Esophagus squamous epithelium (tissue), 5 donors: Measurements from ENCODE around the gene RNF146. TPM values are rescaled to one million over a fixed set of nuclear protein-coding genes. Genes with fewer than 3 reads are reported as not detected.

Experiments used
- DNase-seq: peaks from one replicate; lab custom pipeline; 2025; lab: John Stamatoyannopoulos, UW
- H3K27ac ChIP-seq, 4 donors: fragments of 200-600 bp; sonication (generic); one replicate each; pipeline ENCODE4 v1.5.1; 2016 to 2019; ENCODE audit warnings: mild to moderate bottlenecking in 1 of 4
- H3K27me3 ChIP-seq, 4 donors: fragments of 200-600 bp; sonication (generic); 1 replicate in 3 of 4; 2 replicates in 1 of 4; pipeline versions ENCODE4 v1.5.1 to v1.6.0; 2017 to 2021; ENCODE audit warnings: antibody characterized with exemption in 1 of 4
- H3K36me3 ChIP-seq, 3 donors: fragments of 200-600 bp; sonication (generic); one replicate each; pipeline ENCODE4 v1.5.1; 2016 to 2019
- H3K4me1 ChIP-seq, 3 donors: fragments of 200-600 bp; sonication (generic); one replicate each; pipeline ENCODE4 v1.5.1; 2017 to 2019
- H3K4me3 ChIP-seq, 4 donors: fragments of 200-600 bp; sonication (generic); 1 replicate in 3 of 4; 2 replicates in 1 of 4; pipeline ENCODE4 v1.5.1; 2016 to 2019; ENCODE audit warnings: mild to moderate bottlenecking in 2 of 4, moderate library complexity in 1 of 4
- H3K9me3 ChIP-seq, 3 donors: fragments of 200-600 bp; sonication (generic); one replicate each; pipeline ENCODE4 v1.5.1; 2016 to 2019
- POLR2A ChIP-seq, 4 donors: fragments of 450-650 bp; IDR thresholded peaks; one replicate each; pipeline ENCODE4 v1.6.1; 2017; ENCODE audit warnings: antibody characterized with exemption in 4 of 4, mild to moderate bottlenecking in 4 of 4, moderate library complexity in 3 of 4
- WGBS, 2 donors: methylation state at CpG; one replicate each; pipeline ENCODE4 v1.1.5; 2018; 5-methylcytosine and 5-hydroxymethylcytosine counted together
- intact Hi-C: fragments of 100-400 bp; cut with DNase I; formaldehyde crosslinking; loops from one replicate; pipeline ENCODE4 v1.15.0; 2022
- total RNA-seq, 4 donors: library from RNA; depleted of rRNA; stranded (reverse); fragments of >200 nt; gene quantifications; one replicate each; pipeline ENCODE4 v1.1.0, GENCODE V29; 2016
- TF ChIP-seq, protein P1 (sequence below), 6 experiments: fragments of 450-650 bp in 4 of 6; fragments of 200-600 bp in 2 of 6; sonication (generic) in 2 of 6; IDR thresholded peaks; one replicate each; pipeline ENCODE4 v1.5.1; 2016 to 2019; ENCODE audit warnings: antibody characterized with exemption in 6 of 6, mild to moderate bottlenecking in 4 of 6, moderate library complexity in 4 of 6
- donor health status: DM: yes; HTN: yes; CAD: no.

RNF146 gene
- total RNA-seq, 4 donors from 2014 or later: 19.5 to 40.6 (median 22.5) TPM

GRCh38 chr6:127291495-127291894 lies 24.8 kb downstream of the RNF146 start:
- Histone ChIP-seq H3K9me3 (no peaks in the 10 kb centered on the region), H3K4me1 (peaks cover 0 to 17% (median 0%) of the 10 kb centered on the region in 3 donors), H3K36me3 (peaks cover 7 to 51% (median 7%) of the 10 kb centered on the region in 3 donors), H3K27me3 (no peaks in the 10 kb centered on the region), H3K4me3 (peak overlapping the region in 1 of 4 donors; percentile 7), H3K27ac (peak overlapping the region in 1 of 4 donors; percentile 0)
- no peak for DNase-seq
- TF ChIP-seq, protein P1, sequence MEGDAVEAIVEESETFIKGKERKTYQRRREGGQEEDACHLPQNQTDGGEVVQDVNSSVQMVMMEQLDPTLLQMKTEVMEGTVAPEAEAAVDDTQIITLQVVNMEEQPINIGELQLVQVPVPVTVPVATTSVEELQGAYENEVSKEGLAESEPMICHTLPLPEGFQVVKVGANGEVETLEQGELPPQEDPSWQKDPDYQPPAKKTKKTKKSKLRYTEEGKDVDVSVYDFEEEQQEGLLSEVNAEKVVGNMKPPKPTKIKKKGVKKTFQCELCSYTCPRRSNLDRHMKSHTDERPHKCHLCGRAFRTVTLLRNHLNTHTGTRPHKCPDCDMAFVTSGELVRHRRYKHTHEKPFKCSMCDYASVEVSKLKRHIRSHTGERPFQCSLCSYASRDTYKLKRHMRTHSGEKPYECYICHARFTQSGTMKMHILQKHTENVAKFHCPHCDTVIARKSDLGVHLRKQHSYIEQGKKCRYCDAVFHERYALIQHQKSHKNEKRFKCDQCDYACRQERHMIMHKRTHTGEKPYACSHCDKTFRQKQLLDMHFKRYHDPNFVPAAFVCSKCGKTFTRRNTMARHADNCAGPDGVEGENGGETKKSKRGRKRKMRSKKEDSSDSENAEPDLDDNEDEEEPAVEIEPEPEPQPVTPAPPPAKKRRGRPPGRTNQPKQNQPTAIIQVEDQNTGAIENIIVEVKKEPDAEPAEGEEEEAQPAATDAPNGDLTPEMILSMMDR (IDR thresholded peaks at IDR 0.05): no peak
- TF ChIP-seq POLR2A (IDR thresholded peaks at IDR 0.05): no peak
- WGBS, 2 donors: 8 to 14% methylated on average over 5 of the region's 5 CpGs
- intact Hi-C loops: no loop called here

GRCh38 chr6:127297502-127298070 lies 30.9 kb downstream of the RNF146 start:
- no peak overlapping the region for H3K4me3 ChIP-seq
- H3K27ac ChIP-seq: no peak overlapping the region
- intact Hi-C loops: no loop called here
- H3K9me3 ChIP-seq: no peaks in the 10 kb centered on the region
- peaks cover 0 to 27% (median 0%) of the 10 kb centered on the region in 3 donors for H3K4me1 ChIP-seq
- TF ChIP-seq POLR2A (IDR thresholded peaks at IDR 0.05): no peak
- TF ChIP-seq, protein P1 (IDR thresholded peaks at IDR 0.05): no peak
- no peak for DNase-seq
- H3K36me3 ChIP-seq: peaks cover 0 to 16% (median 0%) of the 10 kb centered on the region in 3 donors
- no peaks in the 10 kb centered on the region for H3K27me3 ChIP-seq
- 88 to 97% methylated on average over 4 of the region's 4 CpGs for WGBS, 2 donors

- H3K36me3 ChIP-seq: peaks cover 0 to 16% (median 0%) of the 10 kb centered on the region in 3 donors
- no peak overlapping the region for H3K27ac ChIP-seq
- intact Hi-C loops: no loop called here
- WGBS, 2 donors: 69 to 75% methylated on average over 2 of the region's 2 CpGs
- no peaks in the 10 kb centered on the region for H3K27me3 ChIP-seq
- no peak for DNase-seq
- TF ChIP-seq, protein P1 (IDR thresholded peaks at IDR 0.05): no peak
- TF ChIP-seq POLR2A (IDR thresholded peaks at IDR 0.05): no peak
- H3K4me1 ChIP-seq: peaks cover 0 to 33% (median 0%) of the 10 kb centered on the region in 3 donors
- no peaks in the 10 kb centered on the region for H3K9me3 ChIP-seq
- H3K4me3 ChIP-seq: no peak overlapping the region
Measured at GRCh38 chr6:127298475-127298874, 31.8 kb downstream of the RNF146 start.

- intact Hi-C loops: loop anchor here (5.0 to 10.0 kb wide), 2 partner anchors 123 to 235 kb away; no protein-coding TSS in a partner anchor
- TF ChIP-seq, protein P1 (IDR thresholded peaks at IDR 0.05): no peak
- TF ChIP-seq POLR2A (IDR thresholded peaks at IDR 0.05): no peak
- Histone ChIP-seq H3K9me3 (no peaks in the 10 kb centered on the region), H3K4me3 (no peak overlapping the region), H3K4me1 (peaks cover 0 to 33% (median 0%) of the 10 kb centered on the region in 3 donors), H3K27ac (no peak overlapping the region), H3K27me3 (no peaks in the 10 kb centered on the region), H3K36me3 (peaks cover 0 to 11% (median 0%) of the 10 kb centered on the region in 3 donors)
- WGBS, 2 donors: 67 to 76% methylated on average over 4 of the region's 4 CpGs
- no peak for DNase-seq
Measured at GRCh38 chr6:127299522-127300240, 33.0 kb downstream of the RNF146 start.

DNA sequence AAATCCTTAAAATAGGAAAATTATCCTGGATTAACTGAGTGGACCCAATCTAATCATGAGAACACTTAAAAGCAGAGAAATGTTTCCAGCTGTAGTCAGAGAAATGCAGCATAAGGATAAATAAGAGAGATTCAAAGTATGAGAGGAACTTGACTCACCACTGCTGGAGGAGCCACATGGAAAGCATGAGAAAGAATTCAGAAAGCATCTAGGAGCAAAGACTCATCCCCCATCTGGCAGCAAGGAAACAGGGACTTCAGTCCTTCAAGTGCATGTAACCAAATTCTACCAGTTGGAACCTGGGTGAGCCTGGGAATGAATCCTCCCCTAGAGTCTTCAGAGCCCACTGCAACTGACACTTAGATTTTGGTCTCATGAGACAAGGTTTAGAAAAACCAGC lies 33.7 kb downstream of the RNF146 start:
- DNase-seq: no peak
- Histone ChIP-seq H3K36me3 (peaks cover 0 to 11% (median 0%) of the 10 kb centered on the region in 3 donors), H3K27me3 (no peaks in the 10 kb centered on the region), H3K4me1 (peaks cover 0 to 33% (median 0%) of the 10 kb centered on the region in 3 donors), H3K4me3 (no peak overlapping the region), H3K9me3 (no peaks in the 10 kb centered on the region), H3K27ac (no peak overlapping the region)
- intact Hi-C loops: loop anchor here (5.0 to 10.0 kb wide), 2 partner anchors 122 to 234 kb away; no protein-coding TSS in a partner anchor
- TF ChIP-seq, protein P1 (IDR thresholded peaks at IDR 0.05): no peak
